NOMO-1 (cell line): Measurements from ENCODE around the gene SERPINA5.
"Not testable (repeated sequence)": the region's sequence is repeated elsewhere in the genome, so short reads cannot be mapped to it uniquely, and the experiment has no call there.

Source experiments
- DNase-seq, 2 experiments: peaks; one replicate each; lab custom pipeline; 2025; ENCODE audit not compliant: unreplicated experiment in 2 of 2; lab: John Stamatoyannopoulos, UW

The SERPINA5 gene

DNA sequence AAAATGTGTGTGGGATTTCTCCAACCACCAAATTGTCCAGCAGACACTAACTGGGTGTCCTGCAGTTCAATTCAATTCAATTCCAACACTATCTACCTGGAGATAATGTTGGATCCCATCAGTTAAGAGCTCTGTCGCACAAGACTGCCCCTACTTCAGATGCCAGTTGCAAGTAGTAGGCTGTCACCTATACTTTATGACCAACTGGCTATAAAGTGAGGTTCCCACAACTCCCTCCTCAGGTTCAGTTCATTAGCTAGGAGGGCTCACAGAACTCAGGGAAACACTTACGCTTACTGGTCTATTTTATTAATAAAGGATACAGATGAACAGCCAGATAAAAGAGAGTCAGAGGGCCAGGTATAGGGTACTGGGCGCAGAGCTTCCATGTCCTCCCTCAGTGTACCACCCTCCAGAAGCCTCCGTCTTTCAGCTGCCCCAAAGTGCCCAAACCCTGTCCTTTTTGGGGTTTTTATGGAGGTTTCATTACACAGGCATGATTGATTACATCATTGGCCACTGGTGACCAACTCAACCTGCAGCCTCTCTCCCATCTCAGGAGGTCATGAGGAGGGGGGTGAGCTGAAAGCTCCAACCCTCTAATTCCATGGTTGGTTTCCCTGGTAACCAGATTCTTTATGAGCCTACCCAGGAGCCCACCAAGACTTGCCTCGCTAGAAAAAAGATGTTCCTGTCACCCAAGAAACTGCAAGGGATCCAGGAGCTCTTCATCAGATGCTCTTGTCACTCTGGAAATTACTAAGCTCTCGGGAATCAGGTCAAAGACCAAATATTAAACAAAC lies 7.5 kb upstream of the SERPINA5 start:
- no peak for DNase-seq

DNA sequence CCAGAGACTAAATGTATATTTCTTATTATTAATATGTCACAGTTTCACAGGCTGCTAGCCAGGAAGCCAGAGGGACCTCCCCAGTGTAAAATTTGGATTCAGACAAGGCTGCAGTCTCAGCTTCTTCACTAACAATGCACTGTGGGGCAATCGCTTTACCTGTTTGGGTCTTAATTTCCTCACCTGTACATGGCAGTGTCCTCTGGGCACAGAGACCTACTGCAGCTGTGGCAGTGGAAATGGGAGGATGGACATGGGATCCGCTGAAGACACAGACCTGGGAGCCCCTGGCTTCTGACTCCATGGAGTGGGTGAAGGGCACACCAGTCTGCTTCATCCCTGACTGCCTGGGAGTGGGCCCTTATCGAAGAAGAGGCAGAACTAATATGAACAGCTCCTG lies 6.9 kb upstream of the SERPINA5 start:
- DNase-seq = no peak

DNA sequence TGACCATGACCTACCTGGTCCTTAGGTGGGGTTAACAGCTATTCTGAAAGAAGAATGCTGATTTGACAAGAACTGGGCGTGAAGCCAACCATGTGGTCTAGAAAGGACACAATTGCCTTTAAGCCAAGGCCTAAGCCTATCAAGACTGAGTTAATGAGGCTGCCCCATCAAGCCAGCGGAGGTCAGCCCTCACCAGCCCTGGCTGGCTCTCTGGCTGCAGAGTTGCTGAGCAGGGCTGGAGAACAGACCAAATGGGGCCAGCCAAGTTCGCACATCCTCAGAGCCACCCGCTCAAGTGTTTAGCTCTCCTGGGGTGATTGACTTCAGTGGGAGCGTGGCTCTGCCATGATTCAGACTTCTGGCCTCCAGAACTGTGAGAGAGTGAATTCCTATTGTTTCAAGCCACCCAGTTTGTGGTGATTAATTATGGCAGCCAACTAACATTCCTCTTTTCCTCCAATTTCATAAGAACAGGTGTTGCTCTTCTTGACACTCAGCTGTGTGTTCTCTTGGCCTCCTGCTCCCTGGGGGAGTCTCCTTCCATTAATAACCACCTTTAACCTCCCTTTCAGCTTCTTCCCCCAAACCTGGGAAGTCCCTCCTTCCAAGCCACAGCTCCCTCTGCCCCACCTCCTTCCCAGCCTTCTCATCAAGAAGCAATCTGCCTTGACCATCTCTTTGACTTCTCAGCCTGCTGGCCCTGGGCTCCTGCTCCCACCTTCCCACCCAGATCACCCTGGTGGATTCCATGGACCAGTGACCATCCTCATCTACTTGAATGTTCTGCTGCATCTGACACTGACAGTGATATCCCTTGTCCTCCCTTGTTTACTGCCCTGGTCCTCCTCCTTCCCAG lies 5.3 kb upstream of the SERPINA5 start:
- no peak for DNase-seq

DNA sequence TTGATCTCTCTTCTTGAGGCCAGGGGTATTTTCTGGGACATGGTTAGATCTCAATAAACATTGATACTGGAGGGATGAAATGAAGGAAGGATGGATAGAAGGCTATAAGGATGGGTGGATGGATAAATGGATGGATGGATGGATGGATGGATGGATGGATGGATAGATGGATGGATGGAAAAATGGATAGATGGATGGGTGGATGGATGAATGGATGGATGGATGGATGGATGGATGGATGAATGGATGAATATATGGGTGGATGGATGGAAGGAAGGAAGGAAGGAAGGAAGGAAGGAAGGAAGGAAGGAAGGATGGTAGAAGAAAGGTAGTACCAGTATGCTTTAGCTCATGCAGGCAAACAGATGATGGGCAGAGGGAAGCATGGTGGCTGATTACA lies 3.8 kb upstream of the SERPINA5 start:
- not testable (repeated sequence) for DNase-seq

GRCh38 chr14:94578712-94579111 lies 2.5 kb upstream of the SERPINA5 start:
- DNase-seq = no peak

DNA sequence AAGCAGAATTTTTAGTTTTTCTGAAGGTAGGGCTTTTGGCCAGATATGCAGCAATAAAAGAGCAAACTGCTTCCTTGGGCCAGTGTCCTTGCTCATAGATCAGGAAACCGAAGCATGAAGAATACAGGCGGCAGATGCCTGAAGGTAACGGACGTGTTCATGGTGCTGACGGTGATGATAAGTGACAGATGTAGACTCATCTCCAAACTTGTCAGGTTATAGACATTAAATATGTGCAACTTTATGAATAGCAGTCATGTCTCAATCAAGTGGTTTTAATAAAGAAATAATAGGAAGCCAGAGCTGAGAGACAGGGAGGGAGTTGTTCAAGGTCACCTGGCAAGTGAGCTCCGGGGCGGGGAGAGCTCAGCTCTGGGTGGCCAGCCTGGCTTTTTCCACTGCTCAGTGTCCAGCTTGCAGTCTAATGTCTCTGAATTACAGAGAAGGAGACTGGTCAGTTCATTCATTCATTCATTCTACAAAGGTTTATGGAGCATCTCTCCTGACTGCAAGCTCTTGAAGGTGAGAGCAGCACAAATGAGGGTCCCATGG lies 1.0 kb downstream of the SERPINA5 start:
- no peak for DNase-seq

DNA sequence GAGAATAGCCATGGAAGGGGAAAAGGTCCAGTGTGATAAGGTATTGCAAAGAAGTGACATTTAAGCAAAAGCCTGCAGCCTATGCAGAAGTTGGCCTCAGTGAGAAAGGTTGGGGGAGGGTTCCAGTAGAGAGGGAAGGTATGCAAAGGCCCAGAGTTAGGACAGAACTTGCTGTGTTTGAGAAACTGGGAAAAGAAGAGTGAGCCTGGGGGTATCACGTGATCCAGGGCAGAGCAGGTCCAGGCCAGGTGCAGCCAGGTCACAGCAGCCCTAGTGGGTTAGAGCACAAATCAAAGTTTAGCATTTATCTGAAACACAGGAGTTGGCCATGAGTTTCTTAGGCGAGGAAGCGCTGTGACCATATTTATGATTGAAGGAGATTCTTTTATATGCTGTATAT lies 1.6 kb downstream of the SERPINA5 start:
- no peak for DNase-seq

- no peak for DNase-seq
Observed at GRCh38 chr14:94583557-94583956, 2.3 kb downstream of the SERPINA5 start.

GRCh38 chr14:94584591-94585280 lies 3.5 kb downstream of the SERPINA5 start:
- no peak for DNase-seq

- no peak for DNase-seq
Observed at GRCh38 chr14:94586635-94587034, 5.4 kb downstream of the SERPINA5 start.

DNA sequence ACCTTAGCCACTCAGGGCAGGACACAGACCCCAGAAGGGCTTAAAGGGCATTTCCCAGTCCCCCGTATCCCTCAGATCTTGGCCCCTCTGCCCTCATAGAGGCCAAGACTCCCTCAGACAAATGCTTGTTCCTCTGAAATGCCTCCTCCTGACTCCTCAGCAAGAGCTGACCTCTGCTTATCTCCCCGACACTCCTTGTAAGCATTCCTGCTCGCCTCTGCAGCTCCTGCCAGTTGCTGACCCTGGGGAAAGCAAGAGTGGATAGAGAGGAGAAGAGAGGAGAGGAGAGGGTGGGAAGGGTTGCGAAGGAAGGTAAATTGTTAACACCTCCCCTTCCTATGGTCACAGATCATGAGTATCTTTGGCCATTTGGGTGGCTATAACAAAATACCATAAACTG lies 7.1 kb downstream of the SERPINA5 start:
- DNase-seq = no peak

- no peak for DNase-seq
Observed at GRCh38 chr14:94591073-94591472, 9.8 kb downstream of the SERPINA5 start.

- no peak for DNase-seq
Observed at GRCh38 chr14:94591871-94592270, 10.6 kb downstream of the SERPINA5 start.

DNA sequence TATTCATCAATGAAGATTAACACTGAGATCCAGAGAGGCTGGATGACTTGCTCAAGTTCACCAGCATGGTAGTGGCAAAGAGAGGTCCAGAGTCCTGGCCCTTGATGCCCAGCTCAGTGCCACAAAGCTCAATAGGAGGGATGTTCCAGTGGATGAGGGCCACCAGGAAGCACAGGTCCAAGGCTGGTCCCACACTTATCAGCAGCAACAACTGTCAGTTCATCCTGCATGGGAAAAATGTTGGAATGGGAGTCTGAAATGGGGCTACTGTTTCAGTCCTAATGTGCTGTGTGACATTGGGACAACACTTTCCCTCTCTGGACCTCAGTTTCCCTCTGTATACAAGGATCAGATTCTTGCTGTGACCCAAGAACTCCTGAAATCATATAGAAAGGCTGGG lies 11.2 kb downstream of the SERPINA5 start:
- no peak for DNase-seq

DNA sequence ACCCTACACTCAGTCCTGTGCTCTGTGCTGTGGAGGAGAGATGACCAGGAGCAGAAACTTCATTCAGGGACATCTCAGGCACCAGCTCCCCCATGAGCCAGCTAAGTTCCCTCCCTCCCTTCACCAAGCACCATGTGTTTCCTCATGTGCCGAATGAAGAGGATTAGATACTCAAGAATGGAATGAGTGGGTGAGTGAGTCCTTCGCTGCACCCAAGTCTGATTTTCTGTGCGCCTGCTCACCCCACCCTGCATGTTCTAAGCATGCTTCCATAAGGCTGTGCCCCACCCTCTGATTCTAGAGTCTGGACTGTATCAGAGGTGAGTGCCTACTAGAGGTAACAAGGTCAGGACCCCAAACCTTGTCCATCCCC lies 12.1 kb downstream of the SERPINA5 start:
- no peak for DNase-seq

- no peak for DNase-seq
Observed at GRCh38 chr14:94593749-94594431, 12.7 kb downstream of the SERPINA5 start.

- no peak for DNase-seq
Observed at GRCh38 chr14:94594441-94594840, 13.2 kb downstream of the SERPINA5 start.

DNA sequence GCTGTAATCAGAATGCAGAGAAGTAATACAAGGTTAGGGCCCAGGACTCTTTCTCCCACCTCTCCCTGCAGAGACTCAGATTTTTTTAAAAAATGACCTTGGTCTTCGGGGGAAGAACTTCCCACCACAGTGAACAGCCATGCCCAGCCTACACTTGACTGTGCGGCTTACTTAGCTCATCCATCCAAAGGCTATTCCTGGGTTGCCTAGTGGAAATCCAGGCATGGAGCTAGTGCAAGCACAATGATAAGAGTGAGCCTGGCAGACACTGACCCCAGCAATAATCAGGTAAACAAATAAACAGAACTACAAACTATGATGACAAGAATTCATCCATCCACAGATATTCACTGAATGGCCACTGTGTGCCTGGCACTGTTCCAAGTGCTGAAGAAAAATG lies 14.7 kb downstream of the SERPINA5 start:
- DNase-seq = no peak

GRCh38 chr14:94596361-94596760 lies 15.1 kb downstream of the SERPINA5 start:
- no peak for DNase-seq

DNA sequence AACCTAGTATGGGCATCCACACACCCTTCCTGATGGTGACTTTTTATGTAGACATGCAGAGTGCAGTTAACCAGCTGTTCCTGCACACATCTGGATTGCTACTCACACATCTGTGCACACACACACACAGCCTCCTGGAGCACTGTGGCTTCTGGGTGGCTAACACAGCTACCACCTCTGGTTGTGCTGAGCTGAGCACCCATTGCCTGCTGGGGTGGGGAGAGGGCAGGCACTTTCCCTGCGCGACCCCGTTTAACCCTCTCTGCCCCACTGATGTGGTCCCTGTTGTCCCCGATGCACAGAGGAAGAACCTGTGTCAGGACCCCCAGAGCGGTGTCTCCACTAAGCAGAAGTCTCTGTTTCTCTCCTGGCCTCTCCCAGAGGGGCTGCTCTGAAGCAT lies 16.6 kb downstream of the SERPINA5 start:
- no peak for DNase-seq

- DNase-seq = no peak
Observed at GRCh38 chr14:94598506-94598815, 17.2 kb downstream of the SERPINA5 start.
